ENCODE data around the gene DDI2.

DNA sequence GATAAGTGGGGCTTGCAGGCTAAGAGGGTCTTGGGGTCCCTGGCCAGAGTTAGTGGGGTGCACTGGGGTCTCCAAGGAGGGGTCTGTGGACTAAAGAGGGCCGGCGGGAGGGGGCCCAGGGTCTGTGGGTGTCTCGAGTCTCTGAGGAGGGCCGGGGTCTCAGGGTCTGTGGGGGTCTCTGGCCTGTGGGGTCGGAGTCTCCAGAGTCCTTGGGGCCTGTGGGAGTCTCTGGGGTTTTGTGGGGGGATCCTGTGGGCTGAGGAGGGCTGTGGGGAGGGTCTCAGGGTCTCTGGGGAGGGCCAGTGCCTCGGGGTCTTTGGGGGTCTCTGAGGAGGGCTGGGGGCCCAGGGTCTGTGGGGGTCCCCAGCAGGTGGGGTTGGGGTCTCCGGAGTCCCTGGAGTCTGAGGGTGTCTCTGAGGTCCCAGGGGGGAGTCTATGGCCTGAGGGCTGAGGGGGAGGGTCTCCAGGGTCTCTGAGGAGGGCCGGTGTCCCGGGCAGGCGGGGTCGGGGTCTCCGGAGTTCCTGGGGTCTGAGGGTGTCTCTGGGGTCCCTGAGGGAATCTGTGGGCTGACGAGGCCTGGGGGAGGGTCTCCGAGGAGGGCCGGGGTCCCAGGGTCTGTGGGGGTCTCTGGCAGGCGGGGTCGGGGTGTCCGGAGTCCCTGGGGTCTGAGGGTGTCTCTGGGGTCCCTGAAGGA lies 66.2 kb downstream of the DDI2 start:
- TF ChIP-seq POLR2A (IDR thresholded peaks at IDR 0.05): no peak
- TF ChIP-seq, protein P1, sequence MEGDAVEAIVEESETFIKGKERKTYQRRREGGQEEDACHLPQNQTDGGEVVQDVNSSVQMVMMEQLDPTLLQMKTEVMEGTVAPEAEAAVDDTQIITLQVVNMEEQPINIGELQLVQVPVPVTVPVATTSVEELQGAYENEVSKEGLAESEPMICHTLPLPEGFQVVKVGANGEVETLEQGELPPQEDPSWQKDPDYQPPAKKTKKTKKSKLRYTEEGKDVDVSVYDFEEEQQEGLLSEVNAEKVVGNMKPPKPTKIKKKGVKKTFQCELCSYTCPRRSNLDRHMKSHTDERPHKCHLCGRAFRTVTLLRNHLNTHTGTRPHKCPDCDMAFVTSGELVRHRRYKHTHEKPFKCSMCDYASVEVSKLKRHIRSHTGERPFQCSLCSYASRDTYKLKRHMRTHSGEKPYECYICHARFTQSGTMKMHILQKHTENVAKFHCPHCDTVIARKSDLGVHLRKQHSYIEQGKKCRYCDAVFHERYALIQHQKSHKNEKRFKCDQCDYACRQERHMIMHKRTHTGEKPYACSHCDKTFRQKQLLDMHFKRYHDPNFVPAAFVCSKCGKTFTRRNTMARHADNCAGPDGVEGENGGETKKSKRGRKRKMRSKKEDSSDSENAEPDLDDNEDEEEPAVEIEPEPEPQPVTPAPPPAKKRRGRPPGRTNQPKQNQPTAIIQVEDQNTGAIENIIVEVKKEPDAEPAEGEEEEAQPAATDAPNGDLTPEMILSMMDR (IDR thresholded peaks at IDR 0.05): no peak
- TF ChIP-seq POLR2AphosphoS5 (IDR thresholded peaks at IDR 0.05): no peak

Measured in breast epithelium (tissue), 3 donors.